ENCODE results near the gene MTHFD1L.
"Not testable (repeated sequence)": the region's sequence is repeated elsewhere in the genome, so short reads cannot be mapped to it uniquely, and the experiment has no call there.

MTHFD1L gene

GRCh38 chr6:150865406-150866146 is at the start of gene MTHFD1L:
Gene MTHFD1L (plus strand): TSS chr6:150865702. CDS start chr6:150865823, 121 bp downstream.
- peak; percentile 75 to 77 for DNase-seq

GRCh38 chr6:150816554-150816953 is 48.9 kb upstream of the MTHFD1L start:
- DNase-seq, result not testable (repeated sequence)

- DNase-seq, result no peak
These were observed 42.6 kb upstream of the MTHFD1L start for GRCh38 chr6:150822932-150823331.

- no peak for DNase-seq
These were observed 38.7 kb upstream of the MTHFD1L start for GRCh38 chr6:150826788-150827187.

- not testable (repeated sequence) for DNase-seq
These were observed 37.4 kb upstream of the MTHFD1L start for GRCh38 chr6:150828107-150828506.

- DNase-seq, result no peak
These were observed 34.9 kb upstream of the MTHFD1L start for GRCh38 chr6:150830439-150831165.

GRCh38 chr6:150831577-150831976 is 33.9 kb upstream of the MTHFD1L start:
- DNase-seq, result no peak

GRCh38 chr6:150835620-150836019 is 29.9 kb upstream of the MTHFD1L start:
- DNase-seq, result no peak

GRCh38 chr6:150840185-150840584 is 25.3 kb upstream of the MTHFD1L start:
- no peak for DNase-seq

- DNase-seq, result no peak
These were observed 24.3 kb upstream of the MTHFD1L start for GRCh38 chr6:150841189-150841588.

GRCh38 chr6:150841697-150842096 is 23.8 kb upstream of the MTHFD1L start:
- DNase-seq, result no peak

GRCh38 chr6:150844371-150844770 is 21.1 kb upstream of the MTHFD1L start:
- DNase-seq, result no peak

- DNase-seq, result no peak
These were observed 18.9 kb upstream of the MTHFD1L start for GRCh38 chr6:150846641-150847040.

GRCh38 chr6:150848400-150848799 is 17.1 kb upstream of the MTHFD1L start:
- no peak for DNase-seq

- DNase-seq, result not testable (repeated sequence)
These were observed 11.1 kb upstream of the MTHFD1L start for GRCh38 chr6:150854392-150854791.

GRCh38 chr6:150855171-150855570 is 10.3 kb upstream of the MTHFD1L start:
- DNase-seq, result not testable (repeated sequence)

GRCh38 chr6:150857062-150857944 is 8.2 kb upstream of the MTHFD1L start:
- no peak for DNase-seq

- DNase-seq, result no peak
These were observed 7.6 kb upstream of the MTHFD1L start for GRCh38 chr6:150857945-150858308.

GRCh38 chr6:150861448-150862168 is 3.9 kb upstream of the MTHFD1L start:
- DNase-seq, result not testable (repeated sequence)

GRCh38 chr6:150863213-150863928 is 2.1 kb upstream of the MTHFD1L start:
- DNase-seq, result no peak

- DNase-seq, result no peak
These were observed 478 bp upstream of the MTHFD1L start for GRCh38 chr6:150865043-150865405.
